Left renal cortex interstitium (tissue), 4 donors: ENCODE measurements around the gene MCAM. TPM values are rescaled to one million over a fixed set of nuclear protein-coding genes. Genes with fewer than 3 reads are reported as not detected.

Source experiments
- DNase-seq, 4 donors: peaks; one replicate each; pipeline ENCODE4 v3.0.0-alpha.2; 2013; ENCODE audit warnings: low read depth in 4 of 4, low spot score in 2 of 4, missing footprints in 1 of 4
- polyA plus RNA-seq, 4 donors: library from polyadenylated mRNA; unstranded; fragments of 120-200 nt; gene quantifications; one replicate each; pipeline ENCODE4 v1.2.1, GENCODE V29; 2013; ENCODE audit not compliant: insufficient read length in 4 of 4

MCAM gene
- polyA plus RNA-seq, 4 donors: 52.1 to 58.3 (median 55.0) TPM

DNA sequence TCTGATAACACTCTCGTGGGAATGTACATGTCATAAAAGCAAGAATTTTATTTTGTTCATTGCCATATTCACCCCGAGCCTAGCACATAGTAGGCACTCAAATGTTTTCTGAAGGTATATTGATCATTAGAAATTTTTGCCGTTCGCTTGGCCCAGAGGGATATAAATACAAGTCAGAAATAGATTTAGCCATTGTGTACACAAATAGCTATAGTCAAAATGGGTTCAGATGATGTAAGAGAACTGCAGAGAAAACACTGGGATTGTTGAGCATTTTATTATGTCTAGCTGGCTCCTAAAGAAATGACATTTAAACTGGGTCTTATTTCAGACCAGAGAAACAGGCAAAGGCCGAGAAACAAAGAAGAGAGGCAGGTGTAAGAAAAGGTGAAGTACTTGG, 49.3 kb downstream of the MCAM start:
- DNase-seq: no peak

DNA sequence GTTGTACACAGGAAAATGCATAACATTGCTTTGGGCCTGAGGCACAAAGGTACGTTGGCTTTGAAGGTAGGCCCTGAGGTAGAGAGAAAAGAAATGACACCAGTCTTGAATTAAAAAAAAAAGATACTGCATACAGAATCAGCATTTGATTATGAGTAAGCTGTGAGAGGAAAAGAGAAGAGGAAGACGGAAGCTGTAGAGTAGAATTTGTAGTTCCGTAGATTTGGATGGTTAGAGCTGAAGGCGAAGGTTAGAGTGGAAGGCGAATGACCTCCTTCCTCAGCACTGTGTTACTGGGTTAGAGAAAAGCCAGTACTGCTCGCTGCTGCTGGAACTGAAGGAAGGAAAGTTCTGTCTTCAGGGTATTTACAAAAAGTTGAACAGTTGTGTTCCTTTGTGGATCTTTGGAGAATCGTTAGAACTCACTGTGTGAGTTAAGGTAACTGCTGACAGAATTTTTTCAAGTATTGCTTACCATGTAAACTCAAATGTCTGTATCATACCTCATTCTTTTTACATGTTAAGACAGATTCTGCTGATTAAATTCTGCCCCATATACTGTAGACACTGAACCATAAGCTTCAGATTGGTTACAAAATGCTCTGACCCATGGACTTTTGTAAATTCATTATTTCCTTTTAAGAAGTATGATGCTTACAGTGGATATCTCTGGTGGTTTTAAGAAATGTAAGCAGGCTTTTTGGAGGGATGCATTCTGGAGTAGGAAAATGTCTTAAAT, 50.2 kb downstream of the MCAM start:
- no peak for DNase-seq

DNA sequence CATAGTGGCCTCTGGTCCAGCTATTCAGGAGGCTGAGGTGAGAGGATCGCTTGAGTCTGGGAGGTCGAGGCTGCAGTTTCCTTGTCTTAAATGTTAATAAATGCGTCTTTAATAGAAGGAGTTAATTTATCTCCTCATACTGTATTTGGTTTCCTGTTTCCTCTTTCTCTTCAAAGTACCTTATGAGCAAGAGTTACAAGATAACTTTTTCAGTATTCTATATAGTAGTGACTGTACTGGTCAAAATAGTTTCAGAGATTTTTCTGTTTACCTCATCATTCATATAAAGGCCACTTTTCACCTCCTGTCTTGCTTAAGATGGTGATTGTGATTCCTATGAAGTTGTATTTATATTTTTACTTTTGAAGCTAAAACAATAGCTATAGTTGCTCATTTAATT, 50.9 kb downstream of the MCAM start:
- DNase-seq: no peak

DNA sequence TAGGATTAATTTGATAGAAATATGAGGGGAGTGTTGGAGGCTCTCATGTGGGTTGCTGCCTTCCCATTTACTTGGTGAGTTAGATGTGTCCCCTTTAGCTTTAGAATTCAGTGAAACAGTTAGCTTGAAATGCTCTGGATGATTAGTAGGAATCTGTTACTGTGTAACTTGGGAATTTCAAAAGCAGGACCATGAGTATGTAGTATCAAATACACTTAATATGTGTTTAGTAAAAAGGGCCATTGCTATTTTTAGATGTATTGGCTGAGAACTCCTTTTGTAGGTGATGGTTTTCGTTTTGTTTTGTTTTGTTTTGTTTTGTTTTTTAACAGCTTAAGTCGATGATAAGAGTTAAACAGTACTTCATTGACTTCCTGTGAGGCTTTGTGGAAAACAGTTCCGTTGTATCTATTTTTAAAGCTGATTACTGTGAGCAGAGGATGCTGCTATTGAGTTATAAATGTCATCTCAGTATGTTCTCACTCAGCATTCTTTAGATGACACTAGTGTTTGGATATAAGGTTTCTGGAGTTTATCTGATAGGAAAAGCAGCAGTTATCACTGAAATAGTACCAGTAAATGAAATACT, 53.5 kb downstream of the MCAM start:
- DNase-seq: no peak

DNA sequence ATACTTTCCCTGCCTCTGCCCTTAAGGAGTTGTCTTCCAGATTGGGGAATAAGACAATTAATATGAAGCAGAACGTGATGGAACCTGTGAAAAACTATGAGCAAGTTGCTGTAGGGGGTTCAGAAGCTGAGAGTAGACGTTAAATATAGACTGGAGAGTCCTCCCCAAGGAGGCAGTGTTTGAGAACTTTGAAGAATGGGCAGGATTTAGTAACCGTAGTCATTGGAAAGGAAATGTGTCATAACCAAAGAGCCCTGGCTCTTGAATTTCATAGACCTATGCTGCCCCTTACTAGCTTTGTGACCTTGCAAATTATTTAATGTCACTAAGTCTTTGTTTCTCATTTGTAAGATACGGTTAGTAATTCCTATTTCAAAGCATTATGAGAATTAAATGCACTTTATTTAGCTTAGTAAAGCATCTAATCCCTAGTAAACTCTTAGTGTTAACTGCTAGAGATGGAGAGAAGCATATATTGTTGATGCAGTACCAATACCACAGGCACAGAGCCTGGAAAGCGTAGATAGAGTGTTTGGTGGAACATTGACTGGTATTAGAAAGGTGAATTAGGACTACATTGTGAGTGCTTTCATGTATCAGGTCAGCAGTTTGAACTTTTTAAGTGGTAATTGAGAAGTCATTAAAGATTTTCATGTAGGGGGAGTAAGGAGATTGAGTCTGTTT, 54.1 kb downstream of the MCAM start:
- no peak for DNase-seq

DNA sequence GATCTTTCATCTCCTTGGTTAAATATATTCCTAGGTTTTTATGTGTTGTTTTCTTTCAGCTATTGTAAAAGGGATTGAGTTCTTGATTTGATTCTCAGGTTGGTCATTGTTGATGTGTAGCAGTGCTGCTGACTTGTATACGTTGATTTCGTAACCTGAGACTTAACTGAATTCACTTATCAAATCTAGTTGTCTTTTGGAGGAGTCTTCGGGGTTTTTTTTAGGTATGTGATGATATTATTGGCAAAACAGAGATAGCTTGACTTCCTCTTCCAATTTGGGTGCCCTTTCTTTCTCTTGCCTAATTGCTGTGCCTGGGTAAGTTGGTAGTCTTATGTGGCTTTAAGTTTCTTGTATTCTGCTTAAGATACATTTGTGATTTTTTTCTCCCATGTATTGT, 57.9 kb downstream of the MCAM start:
- no peak for DNase-seq

Other genes starting within 250 kb of the MCAM start
- gene VPS11, start 249.3 kb downstream of the MCAM start, polyA plus RNA-seq: 10 to 100 TPM; 56.5 to 61.0 (median 57.5) TPM
- gene HMBS, start 232.2 kb downstream of the MCAM start, polyA plus RNA-seq: 10 to 100 TPM; 25.6 to 29.4 (median 28.8) TPM
- 10 to 100 TPM; 47.7 to 64.9 (median 55.5) TPM for gene DPAGT1, start 215.3 kb downstream of the MCAM start, polyA plus RNA-seq
- 10 to 100 TPM; 10.1 to 14.2 (median 11.0) TPM for gene C2CD2L, start 209.8 kb downstream of the MCAM start, polyA plus RNA-seq
- 10 to 100 TPM; 23.5 to 48.6 (median 38.0) TPM for gene HINFP, start 195.6 kb downstream of the MCAM start, polyA plus RNA-seq
- gene ABCG4, start 168.1 kb downstream of the MCAM start, polyA plus RNA-seq: 1 to 10 TPM in 1 of 4 donors, under 1 TPM in 3; 0.52 to 1.1 (median 0.80) TPM
- 10 to 100 TPM; 10.7 to 14.8 (median 12.6) TPM for gene NLRX1, start 148.4 kb downstream of the MCAM start, polyA plus RNA-seq
- 10 to 100 TPM; 10.9 to 22.2 (median 16.3) TPM for gene NHERF4, start 131.7 kb downstream of the MCAM start, polyA plus RNA-seq
- gene CBL, start 110.8 kb downstream of the MCAM start, polyA plus RNA-seq: 10 to 100 TPM; 16.1 to 20.9 (median 18.6) TPM
- gene RNF26, start 17.4 kb upstream of the MCAM start, polyA plus RNA-seq: 10 to 100 TPM; 28.1 to 40.8 (median 32.7) TPM
- gene C1QTNF5, start 23.8 kb upstream of the MCAM start, polyA plus RNA-seq: 10 to 100 TPM; 22.0 to 43.2 (median 26.9) TPM
- not detected for gene MFRP, start 29.6 kb upstream of the MCAM start, polyA plus RNA-seq
- 10 to 100 TPM in 2 of 4 donors, 1 to 10 TPM in 2; 7.4 to 14.9 (median 10.1) TPM for gene USP2, start 64.6 kb upstream of the MCAM start, polyA plus RNA-seq
- 100 to 1,000 TPM in 1 of 4 donors, 10 to 100 TPM in 3; 64.0 to 111 (median 87.4) TPM for gene THY1, start 106.0 kb upstream of the MCAM start, polyA plus RNA-seq